Fibroblast of pulmonary artery (primary cell): ENCODE data around the gene ZNF473.

Experiments used
- DNase-seq: peaks from one replicate; pipeline ENCODE4 v3.0.0-alpha.2; 2010; ENCODE audit warnings: low read depth
- H3K4me3 ChIP-seq: replicated peaks from 2 replicates; pipeline ENCODE4 v1.5.1; 2011; ENCODE audit warnings: low read depth, mild to moderate bottlenecking, control low read depth, low read length, moderate library complexity
- CTCF ChIP-seq: IDR thresholded peaks from 2 replicates; pipeline ENCODE4 v1.5.1; 2011; ENCODE audit warnings: mild to moderate bottlenecking, control low read depth, low read length, inconsistent platforms; ENCODE audit errors: missing control alignments

Gene ZNF473

GRCh38 chr19:49983645-49984229 lies 42.1 kb upstream of the ZNF473 start:
- H3K4me3 ChIP-seq, result no peak overlapping the region
- DNase-seq, result peak; percentile 55
- TF ChIP-seq CTCF, result peak; percentile 83

GRCh38 chr19:49984491-49984890 lies 41.3 kb upstream of the ZNF473 start:
- no peak for TF ChIP-seq CTCF
- no peak overlapping the region for H3K4me3 ChIP-seq
- no peak for DNase-seq

GRCh38 chr19:49985871-49986270 lies 39.9 kb upstream of the ZNF473 start:
- DNase-seq, result no peak
- TF ChIP-seq CTCF, result no peak
- H3K4me3 ChIP-seq, result no peak overlapping the region

- DNase-seq, result no peak
- TF ChIP-seq CTCF, result no peak
- H3K4me3 ChIP-seq, result no peak overlapping the region
Measured at GRCh38 chr19:49986354-49986753, 39.5 kb upstream of the ZNF473 start.

DNA sequence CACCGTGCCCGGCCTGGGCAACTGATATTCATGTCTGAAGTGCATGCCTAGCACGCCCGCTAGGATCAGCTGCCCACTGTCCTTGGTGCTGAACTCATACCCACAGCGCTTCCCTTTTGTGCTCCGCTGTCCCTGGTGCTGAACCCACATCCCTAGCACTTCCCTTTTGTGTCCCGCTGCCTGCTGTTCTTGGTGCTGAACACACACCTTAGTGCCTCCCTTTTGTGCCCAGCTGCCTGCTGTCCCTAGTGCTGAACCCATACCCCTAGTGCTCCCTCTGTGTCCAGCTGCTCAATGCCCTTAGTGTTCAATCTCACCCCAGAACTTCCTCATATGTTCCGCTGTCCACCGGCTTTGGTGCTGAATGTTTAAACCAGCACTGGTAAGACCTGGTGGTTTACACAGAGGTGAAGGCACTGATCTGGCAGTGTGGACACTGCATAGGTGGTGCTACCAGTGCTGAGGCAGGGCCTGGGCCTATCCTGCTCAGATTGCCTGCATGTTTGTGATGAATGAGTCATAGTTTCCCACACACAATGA lies 38.6 kb upstream of the ZNF473 start:
- no peak for TF ChIP-seq CTCF
- no peak overlapping the region for H3K4me3 ChIP-seq
- DNase-seq, result peak; percentile 95

- DNase-seq, result no peak
- no peak overlapping the region for H3K4me3 ChIP-seq
- no peak for TF ChIP-seq CTCF
Measured at GRCh38 chr19:49988007-49988406, 37.8 kb upstream of the ZNF473 start.

DNA sequence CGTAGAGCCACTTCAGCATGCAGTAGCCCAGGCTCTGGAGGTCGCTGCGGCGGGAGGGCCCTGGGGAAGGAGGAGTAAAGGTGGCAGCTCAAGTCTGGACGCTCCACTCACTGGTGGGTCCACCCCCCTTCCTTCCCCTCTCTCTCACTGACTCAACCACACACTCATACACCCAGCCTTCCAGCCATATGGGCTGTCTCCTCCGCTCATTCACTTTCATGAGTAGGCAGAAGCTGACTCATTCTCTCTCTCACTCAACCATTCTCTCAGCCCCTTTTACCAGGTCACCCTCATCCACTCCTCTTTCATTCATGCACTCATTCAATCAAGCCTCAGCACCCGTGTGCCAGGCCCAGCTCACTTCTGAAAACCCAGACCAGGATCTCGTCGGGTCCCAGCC lies 37.4 kb upstream of the ZNF473 start:
- no peak for TF ChIP-seq CTCF
- no peak for DNase-seq
- H3K4me3 ChIP-seq, result no peak overlapping the region
